HG03460 (cell line): ENCODE data around the gene PRM3.

Source experiments
- ATAC-seq: cut with Tn5 transposase; IDR thresholded peaks from one replicate; pipeline ENCODE4 v1.9.1; 2021; ENCODE audit not compliant: unreplicated experiment

Gene PRM3

GRCh38 chr16:11283820-11284248, 10.4 kb upstream of the PRM3 start:
- no peak for ATAC-seq

GRCh38 chr16:11280616-11281522, 7.4 kb upstream of the PRM3 start, which contains the start of gene PRM1:
TSS of gene PRM1 (minus strand) at chr16:11281330. CDS start at chr16:11281238, 92 bp downstream.
- ATAC-seq = no peak

GRCh38 chr16:11278681-11279628, 5.5 kb upstream of the PRM3 start:
- ATAC-seq = no peak

GRCh38 chr16:11277607-11278337, 4.3 kb upstream of the PRM3 start:
- ATAC-seq = no peak

GRCh38 chr16:11276896-11277593, 3.6 kb upstream of the PRM3 start:
- no peak for ATAC-seq

- no peak for ATAC-seq
These were observed 2.9 kb upstream of the PRM3 start, which contains the start of gene PRM2 for GRCh38 chr16:11276143-11276895. TSS of gene PRM2 (minus strand) at chr16:11276480. CDS start at chr16:11276370, 110 bp downstream.

- ATAC-seq = no peak
These were observed 1.5 kb upstream of the PRM3 start for GRCh38 chr16:11274964-11275363.

GRCh38 chr16:11273721-11274324, 394 bp upstream of the PRM3 start:
- no peak for ATAC-seq

GRCh38 chr16:11272484-11272883, 945 bp downstream of the PRM3 start:
- no peak for ATAC-seq

GRCh38 chr16:11271610-11272009, 1.8 kb downstream of the PRM3 start:
- ATAC-seq = no peak

GRCh38 chr16:11270602-11271162, 2.7 kb downstream of the PRM3 start:
- no peak for ATAC-seq

GRCh38 chr16:11268921-11269375, 4.5 kb downstream of the PRM3 start, which contains the start of gene TNP2:
TSS of gene TNP2 (minus strand) at chr16:11269325. CDS start at chr16:11269262, 63 bp downstream.
- no peak for ATAC-seq

- no peak for ATAC-seq
These were observed 8.3 kb downstream of the PRM3 start for GRCh38 chr16:11265124-11265523.

- no peak for ATAC-seq
These were observed 9.1 kb downstream of the PRM3 start for GRCh38 chr16:11264155-11264832.

- ATAC-seq = no peak
These were observed 9.7 kb downstream of the PRM3 start for GRCh38 chr16:11263737-11264136.

GRCh38 chr16:11262915-11263314, 10.5 kb downstream of the PRM3 start:
- ATAC-seq = no peak

- no peak for ATAC-seq
These were observed 12.8 kb downstream of the PRM3 start for GRCh38 chr16:11260596-11260966.
